PC-3 (cell line): ENCODE measurements around the gene TEX51. TPM values are rescaled to one million over a fixed set of nuclear protein-coding genes. Genes with fewer than 3 reads are reported as not detected.

Experiments used
- ATAC-seq: fragments of 200-7000 bp; cut with Tn5 transposase; 2 replicates; pipeline ENCODE4 v1.9.1; 2020; ENCODE audit warnings: mild to moderate bottlenecking, moderate library complexity
- BruUV-seq: library from RNA; stranded (reverse); fragments of 400-500 nt; replicated peaks from 2 replicates; lab custom pipeline; 2021; lab: Mats Ljungman, UMichigan
- CTCF ChIA-PET: fragments of 300-600 bp; sonication (Branson Sonifier 250); formaldehyde crosslinking; loops from one replicate; lab custom pipeline; 2022; ENCODE audit warnings: antibody characterized with exemption; lab: Charles Lee
- POLR2A ChIA-PET: fragments of 300-600 bp; sonication (Branson Sonifier 250); formaldehyde crosslinking; loops from one replicate; lab custom pipeline; 2022; ENCODE audit warnings: antibody characterized with exemption; ENCODE audit not compliant: unreplicated experiment; lab: Charles Lee
- DNase-seq: peaks from one replicate; pipeline ENCODE4 v3.0.0-alpha.2; 2015
- H2AFZ ChIP-seq: fragments of 300-600 bp; sonication (generic); 2 replicates; pipeline ENCODE4 v1.6.0; 2016; ENCODE audit warnings: antibody characterized with exemption, low read length
- H3F3A ChIP-seq: fragments of 300-600 bp; sonication (generic); one replicate; pipeline ENCODE4 v1.6.0; 2017; ENCODE audit warnings: antibody characterized with exemption, low read length, control low read depth, mild to moderate bottlenecking; ENCODE audit not compliant: unreplicated experiment
- H3K27ac ChIP-seq: fragments of 300-600 bp; sonication (generic); 2 replicates; pipeline ENCODE4 v1.5.1; 2016; ENCODE audit warnings: mild to moderate bottlenecking, low read length
- H3K27me3 ChIP-seq: fragments of 300-600 bp; sonication (generic); 2 replicates; pipeline ENCODE4 v1.6.1; 2016; ENCODE audit warnings: low read length, mixed read lengths
- H3K36me3 ChIP-seq: fragments of 300-600 bp; sonication (generic); 2 replicates; pipeline ENCODE4 v1.6.1; 2016; ENCODE audit warnings: low read depth, mixed run types, low read length, mixed read lengths
- H3K4me1 ChIP-seq: fragments of 300-600 bp; sonication (generic); 2 replicates; pipeline ENCODE4 v1.5.1; 2016; ENCODE audit warnings: low read length; ENCODE audit not compliant: insufficient read depth
- H3K4me2 ChIP-seq: fragments of 300-600 bp; sonication (generic); 2 replicates; pipeline ENCODE4 v1.6.0; 2016; ENCODE audit warnings: low read length
- H3K4me3 ChIP-seq: fragments of 300-600 bp; sonication (generic); 2 replicates; pipeline ENCODE4 v1.5.1; 2016; ENCODE audit warnings: mild to moderate bottlenecking, low read length, mixed read lengths
- H3K79me2 ChIP-seq: fragments of 300-600 bp; sonication (generic); 2 replicates; pipeline ENCODE4 v1.6.1; 2017; ENCODE audit warnings: low read length, mixed read lengths
- H3K9ac ChIP-seq: fragments of 300-600 bp; sonication (generic); 2 replicates; pipeline ENCODE4 v1.6.0; 2016; ENCODE audit warnings: mild to moderate bottlenecking, low read length
- H3K9me2 ChIP-seq: fragments of 300-600 bp; sonication (generic); replicated peaks from 2 replicates; pipeline ENCODE4 v1.6.1; 2016; ENCODE audit warnings: mixed run types, low read length, mixed read lengths
- H3K9me3 ChIP-seq: fragments of 300-600 bp; sonication (generic); 2 replicates; pipeline ENCODE4 v1.6.1; 2016; ENCODE audit warnings: low read length, mixed read lengths
- H4K20me1 ChIP-seq: fragments of 300-600 bp; sonication (generic); 2 replicates; pipeline ENCODE4 v1.6.1; 2016; ENCODE audit warnings: low read length, mixed read lengths
- CTCF ChIP-seq: fragments of 300-600 bp; sonication (generic); conservative IDR thresholded peaks from 2 replicates; pipeline ENCODE4 v1.5.1; 2017; ENCODE audit warnings: antibody characterized with exemption, low read depth, mild to moderate bottlenecking, low read length
- EZH2 ChIP-seq: fragments of 300-600 bp; sonication (generic); IDR thresholded peaks from one replicate; pipeline ENCODE4 v1.6.1; 2017; ENCODE audit warnings: antibody characterized with exemption, mild to moderate bottlenecking, low read length; ENCODE audit not compliant: unreplicated experiment
- EZH2phosphoT487 ChIP-seq: fragments of 300-600 bp; sonication (generic); IDR thresholded peaks from 2 replicates; pipeline ENCODE4 v1.6.1; 2018; ENCODE audit warnings: mild to moderate bottlenecking, antibody characterized with exemption, low read length, borderline replicate concordance
- intact Hi-C: fragments of 100-400 bp; cut with micrococcal nuclease; formaldehyde crosslinking; loops from 2 replicates; pipeline ENCODE4 v1.9.0; 2023
- total RNA-seq: library from RNA; depleted of rRNA; stranded (reverse); fragments of >200 nt; gene quantifications from 2 replicates; pipeline ENCODE4 v1.2.3, GENCODE V29; 2014

The TEX51 gene
- total RNA-seq, 1 experiment from 2014 or later, result not detected

- H2AFZ ChIP-seq, result no peak overlapping the region
- H3K4me1 ChIP-seq, result no peaks in the 10 kb centered on the region
- peaks cover 33% of the 10 kb centered on the region for H3K27me3 ChIP-seq
- no peaks in the 10 kb centered on the region for H4K20me1 ChIP-seq
- no peak overlapping the region for H3K4me2 ChIP-seq
- H3K9me3 ChIP-seq, result 0 out of 2 replicates have a peak, but pooled peaks cover 3% of the 10 kb centered on the region
- ATAC-seq, result no peak
- ChIA-PET POLR2A (no interaction called here), CTCF (no interaction called here)
- H3K4me3 ChIP-seq, result no peak overlapping the region
- H3K36me3 ChIP-seq, result no peaks in the 10 kb centered on the region
- no peak overlapping the region for H3K27ac ChIP-seq
- H3K79me2 ChIP-seq, result no peaks in the 10 kb centered on the region
- H3K9ac ChIP-seq, result no peak overlapping the region
- H3F3A ChIP-seq, result no peaks in the 10 kb centered on the region
- BruUV-seq, result no TSS peak
- no peaks in the 10 kb centered on the region for H3K9me2 ChIP-seq
- no peak for DNase-seq
- TF ChIP-seq CTCF, result no peak
- no peak for TF ChIP-seq EZH2phosphoT487
- TF ChIP-seq EZH2, result no peak
- intact Hi-C loops, result no loop called here
Observed at GRCh38 chr2:126878601-126879000, 20.1 kb upstream of the TEX51 start.

GRCh38 chr2:126879348-126880298, 19.1 kb upstream of the TEX51 start:
- ATAC-seq (no peak), DNase-seq (no peak)
- Histone ChIP-seq H3K79me2 (no peaks in the 10 kb centered on the region), H3K9me3 (0 out of 2 replicates have a peak, but pooled peaks cover 3% of the 10 kb centered on the region), H3K9me2 (no peaks in the 10 kb centered on the region), H3K9ac (no peak overlapping the region), H3K27ac (no peak overlapping the region), H3K4me2 (no peak overlapping the region), H3F3A (no peaks in the 10 kb centered on the region), H4K20me1 (no peaks in the 10 kb centered on the region), H3K4me1 (no peaks in the 10 kb centered on the region), H3K27me3 (peaks cover 33% of the 10 kb centered on the region), H3K36me3 (no peaks in the 10 kb centered on the region), H3K4me3 (no peak overlapping the region), H2AFZ (no peak overlapping the region)
- no peak for TF ChIP-seq CTCF
- TF ChIP-seq EZH2, result no peak
- TF ChIP-seq EZH2phosphoT487, result no peak
- ChIA-PET CTCF (no interaction called here), POLR2A (no interaction called here)
- intact Hi-C loops, result no loop called here
- BruUV-seq, result no TSS peak

- Histone ChIP-seq H3K9ac (no peak overlapping the region), H2AFZ (no peak overlapping the region), H3K36me3 (no peaks in the 10 kb centered on the region), H3K27ac (no peak overlapping the region), H3K79me2 (no peaks in the 10 kb centered on the region), H3K9me2 (no peaks in the 10 kb centered on the region), H3K4me1 (no peaks in the 10 kb centered on the region), H3K4me2 (no peak overlapping the region), H3F3A (no peaks in the 10 kb centered on the region), H3K4me3 (no peak overlapping the region), H4K20me1 (no peaks in the 10 kb centered on the region), H3K27me3 (peaks cover 33% of the 10 kb centered on the region), H3K9me3 (0 out of 2 replicates have a peak, but pooled peaks cover 3% of the 10 kb centered on the region)
- no peak for ATAC-seq
- DNase-seq, result no peak
- ChIA-PET CTCF (no interaction called here), POLR2A (no interaction called here)
- no TSS peak for BruUV-seq
- intact Hi-C loops, result no loop called here
- TF ChIP-seq EZH2phosphoT487 (no peak), CTCF (no peak), EZH2 (no peak)
Observed at GRCh38 chr2:126880324-126880723, 18.4 kb upstream of the TEX51 start.
